Breast epithelium (tissue), 4 donors: ENCODE measurements around the gene DLG1. TPM values are rescaled to one million over a fixed set of nuclear protein-coding genes. Genes with fewer than 3 reads are reported as not detected.

Experiments used
- DNase-seq, 2 donors: peaks; one replicate each; pipeline ENCODE4 v3.0.0-alpha.2; 2019; ENCODE audit warnings: low spot score in 2 of 2
- H3K27ac ChIP-seq, 2 donors: fragments of 200-600 bp; sonication (generic) in 1 of 2; one replicate each; pipeline ENCODE4 v1.5.1; 2016 to 2019; ENCODE audit warnings: mild to moderate bottlenecking in 1 of 2
- H3K27me3 ChIP-seq, 2 donors: fragments of 200-600 bp; sonication (generic) in 1 of 2; one replicate each; pipeline versions ENCODE4 v1.5.1 to v1.6.0; 2017 to 2019; ENCODE audit warnings: control low read depth in 1 of 2, mild to moderate bottlenecking in 1 of 2
- H3K36me3 ChIP-seq: fragments of 200-600 bp; one replicate; pipeline ENCODE4 v1.5.1; 2019
- H3K4me1 ChIP-seq, 2 donors: fragments of 200-600 bp; sonication (generic); one replicate each; pipeline ENCODE4 v1.5.1; 2016 to 2019; ENCODE audit warnings: control low read depth in 1 of 2
- H3K4me3 ChIP-seq, 3 donors: fragments of 200-600 bp; sonication (generic); 1 replicate in 2 of 3; 2 replicates in 1 of 3; pipeline ENCODE4 v1.5.1; 2016 to 2019; ENCODE audit warnings: mild to moderate bottlenecking in 3 of 3, moderate library complexity in 2 of 3
- H3K9me3 ChIP-seq, 2 donors: fragments of 200-600 bp; sonication (generic) in 1 of 2; one replicate each; pipeline ENCODE4 v1.5.1; 2016 to 2019; ENCODE audit warnings: control low read depth in 1 of 2
- POLR2A ChIP-seq: fragments of 450-650 bp; IDR thresholded peaks from one replicate; pipeline ENCODE4 v1.6.1; 2016; ENCODE audit warnings: antibody characterized with exemption, mild to moderate bottlenecking, moderate library complexity
- POLR2AphosphoS5 ChIP-seq, 3 donors: sonication (generic); formaldehyde crosslinking; IDR thresholded peaks; one replicate each; pipeline ENCODE4 v1.6.1; 2017; ENCODE audit warnings: antibody characterized with exemption in 3 of 3
- intact Hi-C: fragments of 100-400 bp; cut with DNase I; formaldehyde crosslinking; loops from one replicate; pipeline ENCODE4 v1.15.1; 2023; ENCODE audit warnings: low total_unique reads
- total RNA-seq, 3 donors: library from RNA; depleted of rRNA; stranded (reverse); fragments of >200 nt; gene quantifications; one replicate each; pipeline ENCODE4 v1.1.0, GENCODE V29; 2016
- TF ChIP-seq, protein P1 (sequence below), 3 donors: fragments of 450-650 bp; IDR thresholded peaks; one replicate each; pipeline ENCODE4 v1.5.1; 2016 to 2017; ENCODE audit warnings: antibody characterized with exemption in 3 of 3, mild to moderate bottlenecking in 3 of 3, moderate library complexity in 3 of 3

Gene DLG1
- total RNA-seq, 3 donors from 2014 or later: 76.0 to 100 (median 76.7) TPM

DNA sequence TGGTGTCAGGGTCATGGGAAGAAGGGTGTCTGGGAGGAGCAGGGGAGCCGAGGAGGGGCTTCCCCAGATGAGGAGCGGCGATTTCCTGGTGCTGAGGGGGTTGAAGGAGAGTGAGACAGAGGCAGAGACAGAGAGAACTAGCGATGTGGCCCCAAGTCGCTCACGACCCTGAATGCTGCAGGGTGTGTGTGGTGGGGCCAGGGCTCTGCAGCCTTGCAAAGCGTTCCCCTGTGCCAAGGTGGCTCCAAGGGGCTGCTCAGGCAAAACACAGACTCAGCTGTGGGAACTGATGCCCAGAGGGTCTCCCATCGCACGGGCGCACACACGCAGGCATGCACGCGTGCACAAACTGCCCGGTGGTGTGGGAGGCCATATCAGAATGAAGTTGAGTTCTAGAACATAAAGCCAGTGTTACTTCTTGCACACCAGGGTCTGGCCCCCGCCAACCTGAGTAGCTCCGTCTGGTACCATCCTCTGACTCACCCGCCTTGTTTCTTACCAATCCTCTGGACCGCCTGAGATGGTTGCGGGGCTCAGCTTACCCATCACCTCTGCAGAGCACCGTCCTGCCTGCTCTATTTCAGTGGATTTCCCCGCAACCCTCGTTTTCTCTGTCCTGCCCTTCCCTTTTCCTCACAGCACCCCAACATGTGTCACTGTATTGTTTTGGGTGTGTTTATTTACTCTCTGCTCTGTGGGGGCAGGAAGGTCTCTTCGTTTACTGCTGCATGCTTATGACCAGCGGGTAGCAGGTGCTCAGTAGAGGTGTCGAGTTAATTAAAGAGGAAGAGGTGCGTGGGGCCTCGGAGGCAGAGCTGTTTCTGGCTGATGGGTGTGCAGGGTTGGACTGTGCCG is 273.3 kb downstream of the DLG1 start:
- H3K36me3 ChIP-seq: no peaks in the 10 kb centered on the region
- intact Hi-C loops: no loop called here
- no peak overlapping the region for H3K4me3 ChIP-seq
- no peaks in the 10 kb centered on the region for H3K27me3 ChIP-seq
- peak in 1 of 2 donors; percentile 12 for DNase-seq
- no peak overlapping the region for H3K27ac ChIP-seq
- peaks cover 3 to 16% of the 10 kb centered on the region in 2 donors for H3K4me1 ChIP-seq
- TF ChIP-seq POLR2A (no peak), POLR2AphosphoS5 (IDR thresholded peaks at IDR 0.05) (no peak)
- TF ChIP-seq, protein P1, sequence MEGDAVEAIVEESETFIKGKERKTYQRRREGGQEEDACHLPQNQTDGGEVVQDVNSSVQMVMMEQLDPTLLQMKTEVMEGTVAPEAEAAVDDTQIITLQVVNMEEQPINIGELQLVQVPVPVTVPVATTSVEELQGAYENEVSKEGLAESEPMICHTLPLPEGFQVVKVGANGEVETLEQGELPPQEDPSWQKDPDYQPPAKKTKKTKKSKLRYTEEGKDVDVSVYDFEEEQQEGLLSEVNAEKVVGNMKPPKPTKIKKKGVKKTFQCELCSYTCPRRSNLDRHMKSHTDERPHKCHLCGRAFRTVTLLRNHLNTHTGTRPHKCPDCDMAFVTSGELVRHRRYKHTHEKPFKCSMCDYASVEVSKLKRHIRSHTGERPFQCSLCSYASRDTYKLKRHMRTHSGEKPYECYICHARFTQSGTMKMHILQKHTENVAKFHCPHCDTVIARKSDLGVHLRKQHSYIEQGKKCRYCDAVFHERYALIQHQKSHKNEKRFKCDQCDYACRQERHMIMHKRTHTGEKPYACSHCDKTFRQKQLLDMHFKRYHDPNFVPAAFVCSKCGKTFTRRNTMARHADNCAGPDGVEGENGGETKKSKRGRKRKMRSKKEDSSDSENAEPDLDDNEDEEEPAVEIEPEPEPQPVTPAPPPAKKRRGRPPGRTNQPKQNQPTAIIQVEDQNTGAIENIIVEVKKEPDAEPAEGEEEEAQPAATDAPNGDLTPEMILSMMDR (IDR thresholded peaks at IDR 0.05): no peak
- no peaks in the 10 kb centered on the region for H3K9me3 ChIP-seq

DNA sequence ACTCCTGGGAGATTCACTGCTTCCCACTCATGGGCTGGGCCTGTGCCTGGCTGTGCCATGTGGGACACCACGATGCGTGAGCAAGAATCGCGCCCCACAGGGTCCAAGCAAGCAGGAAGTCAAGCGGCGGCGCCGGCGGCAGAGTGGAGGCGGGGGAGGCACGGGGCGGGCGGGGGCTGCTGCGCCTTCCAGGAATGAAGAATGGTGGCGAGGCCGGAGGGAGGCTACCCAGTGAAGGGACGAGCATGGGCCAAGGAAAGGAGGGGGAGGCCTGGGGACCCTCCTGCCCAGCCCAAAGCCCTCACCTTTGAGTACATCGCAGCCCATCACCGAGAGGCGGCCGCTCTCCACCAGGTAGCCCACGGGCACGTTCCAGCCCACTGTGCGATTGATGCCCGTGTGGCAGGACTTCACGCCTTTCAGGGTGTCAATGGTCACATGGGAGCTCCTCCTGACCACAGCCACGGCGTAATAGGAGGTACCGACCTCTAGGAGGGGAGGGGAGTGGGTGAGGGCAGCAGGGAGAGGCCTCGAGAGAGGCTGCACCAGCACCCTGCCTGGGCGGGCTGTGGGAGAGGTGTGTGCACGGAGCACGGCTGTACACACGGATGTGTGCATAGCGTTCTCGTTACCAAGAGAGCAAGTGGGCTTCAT is 274.3 kb downstream of the DLG1 start:
- no peak overlapping the region for H3K4me3 ChIP-seq
- H3K27ac ChIP-seq: peak overlapping the region; percentile 82
- intact Hi-C loops: no loop called here
- TF ChIP-seq POLR2AphosphoS5 (IDR thresholded peaks at IDR 0.05) (no peak), POLR2A (no peak)
- TF ChIP-seq, protein P1 (IDR thresholded peaks at IDR 0.05): no peak
- DNase-seq: peak in 1 of 2 donors; percentile 16
- H3K27me3 ChIP-seq: no peaks in the 10 kb centered on the region
- H3K4me1 ChIP-seq: peaks cover 0 to 16% of the 10 kb centered on the region in 2 donors
- no peaks in the 10 kb centered on the region for H3K9me3 ChIP-seq
- H3K36me3 ChIP-seq: no peaks in the 10 kb centered on the region

DNA sequence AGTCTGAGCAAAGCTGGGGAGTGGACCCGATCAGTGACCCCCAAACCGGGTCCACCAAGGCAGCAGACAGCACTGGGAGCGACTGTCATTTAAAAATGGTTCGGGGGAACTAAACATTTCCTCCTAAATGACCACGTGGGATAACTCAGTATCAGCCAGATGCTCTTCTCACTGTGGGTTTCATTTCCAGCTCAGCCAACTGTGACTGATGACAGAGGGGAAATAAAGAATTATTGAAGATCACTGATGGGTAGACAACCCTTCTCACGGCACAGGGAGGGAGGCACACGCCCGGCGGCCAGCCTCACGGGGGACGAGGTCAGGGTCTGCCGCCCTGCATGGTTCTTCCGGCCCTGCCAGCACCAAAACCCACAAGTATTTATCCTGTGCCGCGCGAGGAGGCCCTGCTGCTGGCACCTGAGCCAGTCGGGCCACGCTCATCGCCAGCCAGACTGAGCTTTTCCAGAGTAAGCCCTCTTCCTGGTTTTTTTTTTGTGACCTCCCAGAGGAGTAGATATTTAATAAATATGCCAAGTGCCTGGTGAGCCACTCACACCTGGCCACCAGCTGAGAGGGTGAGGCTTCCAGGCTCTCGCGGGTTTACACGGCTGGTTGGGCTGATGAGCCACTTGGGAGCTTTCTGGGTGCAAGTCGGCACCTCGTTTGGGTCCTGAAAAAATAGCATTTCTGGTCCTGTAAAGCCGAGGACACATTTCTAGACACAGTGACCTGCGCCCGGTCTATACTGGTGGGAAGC is 275.0 kb downstream of the DLG1 start:
- no peaks in the 10 kb centered on the region for H3K36me3 ChIP-seq
- no peak for TF ChIP-seq POLR2A
- TF ChIP-seq POLR2AphosphoS5 (IDR thresholded peaks at IDR 0.05): no peak
- TF ChIP-seq, protein P1 (IDR thresholded peaks at IDR 0.05): no peak
- H3K27ac ChIP-seq: peak overlapping the region; percentile 82
- DNase-seq: peak in 1 of 2 donors; percentile 37
- intact Hi-C loops: no loop called here
- no peaks in the 10 kb centered on the region for H3K27me3 ChIP-seq
- H3K4me1 ChIP-seq: peaks cover 0 to 14% of the 10 kb centered on the region in 2 donors
- peak overlapping the region in 2 of 3 donors; percentile 11 to 26 for H3K4me3 ChIP-seq
- no peaks in the 10 kb centered on the region for H3K9me3 ChIP-seq

DNA sequence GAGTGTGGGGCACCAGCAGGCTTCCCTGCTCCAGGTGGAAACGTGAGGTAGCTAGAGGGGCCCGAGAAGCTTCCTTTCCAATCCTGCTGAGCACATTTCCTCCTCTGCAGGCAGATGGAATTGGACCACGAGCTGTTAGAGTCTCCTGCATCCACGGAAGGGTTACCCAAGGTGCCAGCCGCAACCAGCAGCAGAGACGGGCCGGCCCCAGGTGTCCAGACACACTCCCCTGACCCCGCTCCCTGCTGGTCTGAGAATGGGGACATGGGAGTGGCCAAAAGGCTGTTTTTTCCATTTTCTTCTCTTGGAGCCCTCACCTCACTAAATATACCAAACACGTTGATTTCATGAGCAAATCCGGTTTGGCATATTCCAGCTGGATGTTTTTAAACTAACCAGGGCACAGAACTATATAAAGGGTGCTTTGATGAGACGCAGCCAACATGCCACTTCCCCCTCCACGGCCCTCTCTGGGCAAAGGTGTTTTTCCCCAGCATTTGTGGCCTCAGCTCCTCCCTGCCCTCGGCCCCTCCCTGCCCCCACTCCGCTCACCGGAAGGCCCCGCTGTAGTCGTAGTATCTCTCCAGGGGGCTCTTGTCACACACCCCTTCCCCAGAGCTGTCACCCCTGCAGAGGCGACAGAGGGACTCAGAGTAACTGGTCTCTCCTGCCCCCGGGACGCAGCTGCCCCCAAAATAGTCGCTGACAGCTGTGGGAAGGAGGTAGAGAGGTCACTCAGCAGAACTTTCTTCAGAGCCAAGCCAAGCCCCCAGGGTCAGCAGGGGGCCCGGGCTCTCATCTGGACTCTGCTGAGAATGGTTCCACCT is 275.8 kb downstream of the DLG1 start:
- peak in 1 of 2 donors; percentile 14 for DNase-seq
- Histone ChIP-seq H3K9me3 (no peaks in the 10 kb centered on the region), H3K27ac (peak overlapping the region; percentile 82), H3K27me3 (no peaks in the 10 kb centered on the region), H3K4me3 (peak overlapping the region in 1 of 3 donors; percentile 26), H3K4me1 (peaks cover 0 to 11% of the 10 kb centered on the region in 2 donors), H3K36me3 (no peaks in the 10 kb centered on the region)
- intact Hi-C loops: no loop called here
- TF ChIP-seq, protein P1 (IDR thresholded peaks at IDR 0.05): no peak
- TF ChIP-seq POLR2A: no peak
- TF ChIP-seq POLR2AphosphoS5 (IDR thresholded peaks at IDR 0.05): no peak
